Hematopoietic multipotent progenitor cell treated with erythropoietin and hydrocortisone succinate and interleukin-3 and kit ligand, for 4 days (in vitro differentiated cells): ENCODE results near the gene SLC23A2.
A peak's percentile ranks its signal among the peaks of the same experiment; 100 is the strongest.
"Not testable (repeated sequence)": the region's sequence is repeated elsewhere in the genome, so short reads cannot be mapped to it uniquely, and the experiment has no call there.

ENCODE experiments used
- DNase-seq: peaks from one replicate; pipeline ENCODE4 v3.0.0-alpha.2; 2015

Gene SLC23A2

GRCh38 chr20:5005326-5005725 lies 4.0 kb upstream of the SLC23A2 start:
- no peak for DNase-seq

GRCh38 chr20:5004825-5005224 lies 3.5 kb upstream of the SLC23A2 start:
- DNase-seq: not testable (repeated sequence)

GRCh38 chr20:5003626-5004025 lies 2.3 kb upstream of the SLC23A2 start:
- DNase-seq: no peak

- no peak for DNase-seq
Observed at GRCh38 chr20:5002077-5002413, 735 bp upstream of the SLC23A2 start.

- DNase-seq: peak; percentile 48
Observed at GRCh38 chr20:5000263-5001173, 792 bp downstream of the SLC23A2 start.

- DNase-seq: no peak
Observed at GRCh38 chr20:4999788-5000187, 1.5 kb downstream of the SLC23A2 start.

GRCh38 chr20:4998160-4998651 lies 3.1 kb downstream of the SLC23A2 start:
- peak; percentile 67 for DNase-seq

- DNase-seq: no peak
Observed at GRCh38 chr20:4997222-4997621, 4.1 kb downstream of the SLC23A2 start.

- DNase-seq: no peak
Observed at GRCh38 chr20:4989570-4989969, 11.7 kb downstream of the SLC23A2 start.

- DNase-seq: no peak
Observed at GRCh38 chr20:4987130-4987529, 14.2 kb downstream of the SLC23A2 start.

GRCh38 chr20:4985658-4986057 lies 15.7 kb downstream of the SLC23A2 start:
- no peak for DNase-seq

- DNase-seq: no peak
Observed at GRCh38 chr20:4982281-4982680, 19.0 kb downstream of the SLC23A2 start.

- DNase-seq: no peak
Observed at GRCh38 chr20:4979841-4980410, 21.4 kb downstream of the SLC23A2 start.

- no peak for DNase-seq
Observed at GRCh38 chr20:4978050-4978918, 23.0 kb downstream of the SLC23A2 start.

- not testable (repeated sequence) for DNase-seq
Observed at GRCh38 chr20:4976014-4976413, 25.3 kb downstream of the SLC23A2 start.

GRCh38 chr20:4973330-4974097 lies 27.8 kb downstream of the SLC23A2 start:
- DNase-seq: peak; percentile 90

GRCh38 chr20:4972506-4973251 lies 28.6 kb downstream of the SLC23A2 start:
- DNase-seq: peak; percentile 13

GRCh38 chr20:4971064-4971463 lies 30.2 kb downstream of the SLC23A2 start:
- DNase-seq: no peak

GRCh38 chr20:4967752-4968477 lies 33.4 kb downstream of the SLC23A2 start:
- DNase-seq: no peak

GRCh38 chr20:4966826-4967751 lies 34.2 kb downstream of the SLC23A2 start:
- no peak for DNase-seq
